Urinary bladder (tissue), 4 donors: ENCODE results near the gene ZCWPW1. TPM values are rescaled to one million over a fixed set of nuclear protein-coding genes. Genes with fewer than 3 reads are reported as not detected.
"Not testable (repeated sequence)": the region's sequence is repeated elsewhere in the genome, so short reads cannot be mapped to it uniquely, and the experiment has no call there.

Experiments
- DNase-seq: peaks from one replicate; pipeline ENCODE4 v3.0.0-alpha.2; 2015; ENCODE audit errors: extremely low spot score
- H3K27ac ChIP-seq: one replicate; pipeline ENCODE4 v1.5.1; 2013; ENCODE audit warnings: low read depth, mild to moderate bottlenecking, moderate library complexity
- H3K36me3 ChIP-seq: one replicate; pipeline ENCODE4 v1.6.1; 2013; ENCODE audit warnings: mild to moderate bottlenecking, moderate library complexity; ENCODE audit not compliant: insufficient read depth
- H3K4me1 ChIP-seq: one replicate; pipeline ENCODE4 v1.6.1; 2013; ENCODE audit warnings: mild to moderate bottlenecking, moderate library complexity; ENCODE audit not compliant: insufficient read depth
- H3K4me3 ChIP-seq: one replicate; pipeline ENCODE4 v1.5.1; 2013; ENCODE audit warnings: low read depth, low read length
- WGBS: extraction: QIAGEN DNeasy Blood & Tissue Kit; methylation state at CpG from one replicate; pipeline ENCODE4 v1.1.7; 2013; 5-methylcytosine and 5-hydroxymethylcytosine counted together
- polyA plus RNA-seq: library from polyadenylated mRNA; stranded (reverse); fragments of 200-250 nt; gene quantifications from one replicate; pipeline ENCODE4 v1.2.3, GENCODE V29; 2013
- total RNA-seq: library from RNA; depleted of rRNA; stranded (reverse); fragments of >200 nt; gene quantifications from one replicate; pipeline ENCODE4 v1.2.3, GENCODE V29; 2014
- donor health status: healthy with polysubstance abuse.
- donor health status: healthy.

ZCWPW1 gene
- total and polyA plus RNA-seq, 2 donors, result 4.2 to 8.7 TPM

GRCh38 chr7:100466653-100467605, 38.4 kb upstream of the ZCWPW1 start:
- WGBS, result 74% methylated on average over 32 of the region's 32 CpGs
- Histone ChIP-seq H3K36me3 (peaks cover 2% of the 10 kb centered on the region), H3K4me1 (no peaks in the 10 kb centered on the region), H3K27ac (no peak overlapping the region), H3K4me3 (no peak overlapping the region)
- no peak for DNase-seq

DNA sequence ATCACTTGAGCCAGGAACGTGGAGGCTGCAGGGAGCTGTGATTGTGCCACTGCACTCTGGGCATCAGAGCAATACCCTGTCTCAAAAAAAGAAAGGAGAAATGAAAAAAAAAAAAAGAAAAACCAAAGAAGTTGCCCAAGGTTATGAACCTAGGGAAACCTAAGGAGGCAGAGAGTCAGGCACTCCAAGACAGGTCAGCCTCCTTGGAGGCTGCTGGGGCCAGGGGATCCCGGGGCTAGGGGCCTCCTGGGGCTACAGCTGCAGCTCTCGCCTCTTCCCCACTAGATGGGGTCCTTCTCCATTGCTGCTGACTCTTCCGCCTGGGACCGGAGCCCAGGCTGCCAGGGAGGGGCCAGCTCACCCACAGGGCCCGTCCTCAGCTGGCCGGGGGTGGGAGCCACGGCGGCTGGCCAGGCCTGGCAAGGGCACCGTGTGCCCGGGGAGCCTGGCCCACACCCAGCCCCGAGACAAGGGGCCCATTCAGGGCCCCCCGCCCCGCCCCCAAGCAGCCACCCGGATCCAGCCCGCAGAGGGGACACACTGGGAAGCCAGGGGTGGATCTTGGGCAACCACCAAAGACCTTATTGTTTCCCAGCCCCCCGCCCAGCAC, 37.3 kb upstream of the ZCWPW1 start:
- Histone ChIP-seq H3K27ac (no peak overlapping the region), H3K36me3 (peaks cover 2% of the 10 kb centered on the region), H3K4me1 (no peaks in the 10 kb centered on the region), H3K4me3 (no peak overlapping the region)
- WGBS, result 8% methylated on average over 17 of the region's 17 CpGs
- DNase-seq, result no peak

DNA sequence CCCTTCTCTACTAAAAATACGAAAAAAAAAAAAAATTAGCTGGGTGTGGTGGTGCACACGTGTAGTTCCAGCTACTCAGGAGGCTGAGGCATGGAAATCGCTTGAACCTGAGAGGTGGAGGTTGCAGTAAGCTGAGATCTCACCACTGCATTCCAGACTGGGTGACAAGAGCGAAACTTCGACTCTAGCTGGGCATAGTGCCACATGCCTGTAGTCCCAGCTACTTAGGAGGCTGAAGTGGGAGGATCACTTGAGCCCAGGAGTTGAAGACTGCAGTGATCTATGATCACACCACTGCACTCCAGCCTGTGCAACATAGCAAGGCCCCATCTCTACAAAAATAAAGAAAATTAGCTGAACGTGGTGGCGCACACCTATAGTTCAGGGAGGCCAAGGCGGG, 36.8 kb upstream of the ZCWPW1 start:
- no peaks in the 10 kb centered on the region for H3K4me1 ChIP-seq
- DNase-seq, result no peak
- 74% methylated on average over 8 of the region's 8 CpGs for WGBS
- peaks cover 2% of the 10 kb centered on the region for H3K36me3 ChIP-seq
- no peak overlapping the region for H3K4me3 ChIP-seq
- H3K27ac ChIP-seq, result no peak overlapping the region

DNA sequence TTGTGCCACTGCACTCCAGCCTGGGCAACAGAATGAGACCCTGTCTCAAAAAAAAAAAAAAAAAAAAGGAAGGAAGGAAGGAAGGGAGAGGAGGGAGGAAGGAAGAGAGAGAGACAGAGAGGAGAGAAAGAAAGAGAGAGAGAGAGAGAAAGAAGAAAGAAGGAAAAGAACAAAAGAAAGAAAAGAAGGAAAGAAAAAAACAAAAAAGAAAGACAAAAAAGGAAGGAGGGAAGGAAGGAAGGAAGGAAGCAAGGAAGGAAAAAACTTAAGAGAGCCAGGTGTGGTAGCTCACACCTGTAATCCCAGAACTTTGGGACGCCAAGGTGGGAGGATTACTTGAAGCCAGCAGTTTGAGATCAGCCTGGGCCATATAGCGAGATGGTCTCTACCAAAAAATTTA, 36.3 kb upstream of the ZCWPW1 start:
- Histone ChIP-seq H3K27ac (no peak overlapping the region), H3K36me3 (peaks cover 2% of the 10 kb centered on the region), H3K4me1 (no peaks in the 10 kb centered on the region), H3K4me3 (no peak overlapping the region)
- no peak for DNase-seq
- WGBS, result 92% methylated on average over 2 of the region's 2 CpGs

DNA sequence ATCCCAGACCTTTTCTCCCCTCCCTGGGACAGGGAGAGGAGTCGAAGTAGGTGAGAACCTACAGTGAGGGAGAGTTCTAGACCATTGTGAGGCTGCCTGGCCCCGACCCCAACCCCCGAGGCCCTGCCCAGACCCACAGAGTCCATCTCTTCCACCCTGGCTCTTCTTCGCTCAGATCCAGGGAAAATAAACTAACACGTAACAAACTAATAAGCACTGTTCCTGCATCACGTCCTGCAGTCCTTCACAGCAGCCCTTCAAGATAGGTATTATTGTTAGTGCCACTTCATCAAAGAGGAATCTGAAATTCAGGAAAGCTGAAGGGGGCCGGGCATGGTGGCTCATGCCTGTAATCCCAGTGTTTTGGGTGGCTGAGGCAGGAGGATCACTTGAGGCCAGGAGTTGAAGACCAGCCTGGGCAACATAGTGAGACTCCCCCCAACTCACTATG, 35.7 kb upstream of the ZCWPW1 start, which contains the start of gene SPACDR:
SPACDR (minus strand) TSS at position 51 of the 451 bp plus-strand sequence. CDS start 235 bp downstream, outside the sequence.
- DNase-seq, result no peak
- Histone ChIP-seq H3K4me1 (no peaks in the 10 kb centered on the region), H3K27ac (no peak within 1 kb of the TSS), H3K4me3 (no peak within 1 kb of the TSS), H3K36me3 (peaks cover 2% of the 10 kb centered on the region)
- 87% methylated on average over 7 of the region's 7 CpGs for WGBS

DNA sequence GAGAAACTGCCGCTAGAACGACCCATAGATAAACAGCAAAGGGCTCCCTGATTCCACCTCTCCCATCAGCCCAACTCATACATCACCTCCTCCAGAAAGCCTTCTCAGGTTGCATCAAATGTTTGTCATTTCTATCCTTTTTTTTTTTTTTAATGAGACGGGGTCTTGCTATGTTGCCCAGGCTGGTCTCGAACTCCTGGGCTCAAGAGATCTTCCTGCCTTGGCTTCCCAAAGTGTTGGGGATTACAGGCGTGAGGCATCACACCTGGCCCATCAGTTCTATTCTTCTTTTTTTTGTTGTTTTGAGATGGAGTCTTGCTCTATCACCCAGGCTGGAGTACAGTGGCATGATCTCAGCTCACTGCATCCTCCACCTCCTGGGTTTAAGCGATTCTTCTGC, 28.5 kb upstream of the ZCWPW1 start:
- H3K4me1 ChIP-seq, result no peaks in the 10 kb centered on the region
- no peak for DNase-seq
- H3K36me3 ChIP-seq, result no peaks in the 10 kb centered on the region
- no peak overlapping the region for H3K4me3 ChIP-seq
- 93% methylated on average over 6 of the region's 6 CpGs for WGBS
- no peak overlapping the region for H3K27ac ChIP-seq

- no peaks in the 10 kb centered on the region for H3K4me1 ChIP-seq
- WGBS, result 87% methylated on average over 14 of the region's 14 CpGs
- no peak overlapping the region for H3K4me3 ChIP-seq
- no peak overlapping the region for H3K27ac ChIP-seq
- no peak for DNase-seq
- no peaks in the 10 kb centered on the region for H3K36me3 ChIP-seq
Measured at GRCh38 chr7:100456562-100456961, 28.1 kb upstream of the ZCWPW1 start.

DNA sequence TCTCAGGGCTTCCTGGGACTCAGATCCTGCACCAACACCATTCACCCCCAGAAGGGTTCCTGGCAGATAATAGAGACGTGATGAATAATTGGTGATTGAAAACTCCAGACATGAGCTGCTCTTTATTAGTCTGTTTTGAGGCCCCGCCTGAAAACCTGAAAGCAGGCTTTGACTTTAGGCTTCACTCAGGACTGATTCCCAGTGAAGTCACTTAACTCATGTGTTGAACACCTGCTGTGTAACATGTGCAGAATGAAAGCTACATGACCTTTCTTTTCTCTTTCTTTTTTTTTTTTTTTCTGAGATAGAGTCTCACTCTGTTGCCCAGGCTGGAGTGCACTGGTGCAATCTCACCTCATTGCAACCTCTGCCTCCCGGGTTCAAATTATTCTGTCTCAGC, 26.7 kb upstream of the ZCWPW1 start:
- H3K36me3 ChIP-seq, result no peaks in the 10 kb centered on the region
- no peaks in the 10 kb centered on the region for H3K4me1 ChIP-seq
- H3K4me3 ChIP-seq, result no peak overlapping the region
- no peak for DNase-seq
- WGBS, result 85% methylated on average over 3 of the region's 3 CpGs
- H3K27ac ChIP-seq, result no peak overlapping the region

DNA sequence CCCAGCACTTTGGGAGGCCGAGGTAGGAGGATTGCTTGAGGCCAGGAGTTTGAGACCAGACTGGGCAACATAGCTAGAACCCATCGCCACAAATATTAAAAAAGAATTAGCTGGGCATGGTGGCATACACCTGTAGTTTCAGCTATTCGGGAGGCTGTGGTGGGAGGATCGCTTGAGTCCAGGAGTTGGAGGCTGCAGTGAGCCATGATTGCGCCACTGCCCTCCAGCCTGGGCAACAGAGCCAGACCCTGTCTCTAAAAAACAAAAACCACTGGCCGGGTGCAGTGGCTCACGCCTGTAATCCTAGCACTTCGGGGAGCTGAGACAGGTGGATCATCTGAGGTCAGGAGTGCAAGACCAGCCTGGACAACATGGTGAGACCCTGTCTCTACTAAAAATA, 25.4 kb upstream of the ZCWPW1 start:
- 96% methylated on average over 8 of the region's 8 CpGs for WGBS
- not testable (repeated sequence) for H3K4me1 ChIP-seq, H3K36me3 ChIP-seq, H3K27ac ChIP-seq, DNase-seq, H3K4me3 ChIP-seq

DNA sequence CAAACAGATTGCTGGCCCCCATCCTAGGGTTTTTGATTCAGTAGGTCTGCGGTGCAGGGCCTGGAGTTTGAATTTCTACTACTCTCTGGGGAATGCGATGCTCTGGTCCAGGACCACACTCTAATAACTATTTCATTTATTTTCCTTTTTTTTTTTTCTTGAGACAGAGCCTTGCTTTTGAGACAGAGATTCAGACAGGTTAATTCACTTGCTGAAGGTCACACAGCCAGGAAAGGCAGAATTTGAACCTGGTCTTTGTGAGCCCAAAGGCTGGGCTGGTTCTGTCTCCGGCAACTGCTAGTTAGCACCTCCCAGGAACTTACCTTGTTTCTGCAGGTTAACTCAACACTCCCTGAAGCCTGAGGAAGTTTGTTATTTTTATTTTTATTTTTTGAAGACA, 24.0 kb upstream of the ZCWPW1 start:
- no peak overlapping the region for H3K27ac ChIP-seq
- H3K4me3 ChIP-seq, result no peak overlapping the region
- WGBS, result 85% methylated on average over 3 of the region's 3 CpGs

DNA sequence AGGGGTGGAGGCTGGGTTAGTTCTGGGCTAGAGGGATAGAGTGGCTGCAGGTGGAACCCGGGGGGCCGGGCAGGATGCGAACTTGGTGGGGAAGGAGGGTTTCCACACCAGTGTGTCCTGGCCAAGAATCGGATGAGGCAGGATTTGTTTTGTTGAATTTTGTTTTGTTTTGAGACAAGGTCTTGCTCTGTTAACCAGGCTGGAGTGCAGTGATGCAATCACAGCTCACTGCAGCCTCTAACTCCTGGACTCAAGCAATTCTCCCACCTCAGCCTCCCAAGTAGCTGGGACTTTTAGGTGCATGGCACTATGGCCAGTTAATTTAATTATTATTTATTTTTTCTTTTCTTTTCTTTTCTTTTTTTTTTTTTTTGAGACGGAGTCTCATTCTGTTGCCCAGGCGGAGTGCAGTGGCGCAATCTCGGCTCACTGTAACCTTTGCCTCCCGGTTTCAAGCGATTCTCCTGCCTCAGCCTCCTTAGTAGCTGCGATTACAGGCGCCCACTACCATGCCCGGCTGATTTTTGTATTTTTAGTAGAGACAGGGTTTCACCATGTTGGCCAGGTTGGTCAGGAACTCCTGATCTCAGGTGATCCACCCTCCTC, 20.8 kb upstream of the ZCWPW1 start:
- no peak for DNase-seq
- Histone ChIP-seq H3K4me3 (no peak overlapping the region), H3K4me1 (no peaks in the 10 kb centered on the region), H3K27ac (no peak overlapping the region), H3K36me3 (no peaks in the 10 kb centered on the region)
- 87% methylated on average over 13 of the region's 13 CpGs for WGBS

More for the DNA sequence above, 24.0 kb upstream of the ZCWPW1 start:
- Histone ChIP-seq H3K36me3 (no peaks in the 10 kb centered on the region), H3K4me1 (no peaks in the 10 kb centered on the region)
- no peak for DNase-seq

- H3K36me3 ChIP-seq, H3K4me3 ChIP-seq, H3K27ac ChIP-seq, DNase-seq, H3K4me1 ChIP-seq: not testable (repeated sequence)
- 96% methylated on average over 8 of the region's 8 CpGs for WGBS
Measured at GRCh38 chr7:100447363-100447762, 18.9 kb upstream of the ZCWPW1 start.

GRCh38 chr7:100446040-100446439, 17.5 kb upstream of the ZCWPW1 start:
- Histone ChIP-seq H3K36me3 (no peaks in the 10 kb centered on the region), H3K4me3 (no peak overlapping the region), H3K4me1 (no peaks in the 10 kb centered on the region), H3K27ac (no peak overlapping the region)
- 72% methylated on average over 2 of the region's 2 CpGs for WGBS
- no peak for DNase-seq
